Esophagus squamous epithelium (tissue), 5 donors: ENCODE data around the gene CAPZB. TPM values are rescaled to one million over a fixed set of nuclear protein-coding genes. Genes with fewer than 3 reads are reported as not detected.
A peak's percentile ranks its signal among the peaks of the same experiment; 100 is the strongest.

Experiments used
- DNase-seq: peaks from one replicate; lab custom pipeline; 2025; lab: John Stamatoyannopoulos, UW
- H3K27ac ChIP-seq, 4 donors: fragments of 200-600 bp; sonication (generic); one replicate each; pipeline ENCODE4 v1.5.1; 2016 to 2019; ENCODE audit warnings: mild to moderate bottlenecking in 1 of 4
- H3K27me3 ChIP-seq, 4 donors: fragments of 200-600 bp; sonication (generic); 1 replicate in 3 of 4; 2 replicates in 1 of 4; pipeline versions ENCODE4 v1.5.1 to v1.6.0; 2017 to 2021; ENCODE audit warnings: antibody characterized with exemption in 1 of 4
- H3K36me3 ChIP-seq, 3 donors: fragments of 200-600 bp; sonication (generic); one replicate each; pipeline ENCODE4 v1.5.1; 2016 to 2019
- H3K4me1 ChIP-seq, 3 donors: fragments of 200-600 bp; sonication (generic); one replicate each; pipeline ENCODE4 v1.5.1; 2017 to 2019
- H3K4me3 ChIP-seq, 4 donors: fragments of 200-600 bp; sonication (generic); 1 replicate in 3 of 4; 2 replicates in 1 of 4; pipeline ENCODE4 v1.5.1; 2016 to 2019; ENCODE audit warnings: mild to moderate bottlenecking in 2 of 4, moderate library complexity in 1 of 4
- H3K9me3 ChIP-seq, 3 donors: fragments of 200-600 bp; sonication (generic); one replicate each; pipeline ENCODE4 v1.5.1; 2016 to 2019
- CTCF ChIP-seq, 6 experiments: fragments of 450-650 bp in 4 of 6; fragments of 200-600 bp in 2 of 6; sonication (generic) in 2 of 6; IDR thresholded peaks; one replicate each; pipeline ENCODE4 v1.5.1; 2016 to 2019; ENCODE audit warnings: antibody characterized with exemption in 6 of 6, mild to moderate bottlenecking in 4 of 6, moderate library complexity in 4 of 6
- POLR2A ChIP-seq, 4 donors: fragments of 450-650 bp; IDR thresholded peaks; one replicate each; pipeline ENCODE4 v1.6.1; 2017; ENCODE audit warnings: antibody characterized with exemption in 4 of 4, mild to moderate bottlenecking in 4 of 4, moderate library complexity in 3 of 4
- WGBS, 2 donors: methylation state at CpG; one replicate each; pipeline ENCODE4 v1.1.5; 2018; 5-methylcytosine and 5-hydroxymethylcytosine counted together
- intact Hi-C: fragments of 100-400 bp; cut with DNase I; formaldehyde crosslinking; loops from one replicate; pipeline ENCODE4 v1.15.0; 2022
- total RNA-seq, 4 donors: library from RNA; depleted of rRNA; stranded (reverse); fragments of >200 nt; gene quantifications; one replicate each; pipeline ENCODE4 v1.1.0, GENCODE V29; 2016
- donor health status: DM: yes; HTN: yes; CAD: no.

CAPZB gene
- total RNA-seq, 4 donors from 2014 or later: 89.4 to 146 (median 126) TPM

DNA sequence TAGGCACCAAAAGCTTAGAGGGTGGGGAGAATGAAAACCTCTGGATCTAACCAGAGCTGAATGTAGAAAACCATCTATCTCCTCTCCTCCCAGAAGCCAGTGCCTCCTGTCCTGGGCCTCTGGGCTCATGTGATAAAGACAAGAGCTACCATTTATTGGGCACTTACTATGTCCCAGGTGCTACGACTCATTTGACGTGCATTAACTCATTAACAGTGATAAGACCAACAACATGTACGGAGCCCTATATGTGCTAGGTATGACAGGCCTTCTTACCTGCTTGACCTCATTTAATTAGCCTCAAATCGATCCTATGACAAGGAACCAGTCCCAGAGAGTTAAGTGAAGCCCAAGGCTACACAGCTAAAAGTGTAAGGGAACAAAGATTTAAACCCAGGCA is 19.7 kb downstream of the CAPZB start:
- intact Hi-C loops: no loop called here
- WGBS, 2 donors: 77 to 81% methylated on average over 4 of the region's 4 CpGs

DNA sequence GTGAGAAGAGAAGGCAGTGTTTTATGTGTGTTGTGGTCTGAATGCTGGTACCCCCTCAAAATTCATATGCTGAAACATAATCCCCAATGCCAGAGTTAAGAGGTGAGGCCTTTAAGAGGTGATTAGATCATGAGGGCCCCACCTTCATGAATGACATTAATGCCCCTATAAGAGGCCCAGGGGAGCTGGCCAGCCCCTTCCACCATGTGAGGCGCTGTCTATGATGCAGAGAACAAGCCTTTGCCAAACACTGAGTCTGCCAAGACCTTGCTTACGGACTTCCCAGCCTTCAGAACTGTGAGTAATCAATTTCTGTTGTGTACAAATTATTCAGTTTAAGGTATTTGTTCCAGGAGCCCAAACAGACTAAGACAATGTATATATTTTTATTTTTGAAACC is 20.2 kb downstream of the CAPZB start:
- no peaks in the 10 kb centered on the region for H3K9me3 ChIP-seq
- H3K27me3 ChIP-seq: no peaks in the 10 kb centered on the region
- H3K27ac ChIP-seq: peak overlapping the region; percentile 32 to 92 (median 85)
- no peak overlapping the region for H3K4me3 ChIP-seq
- H3K4me1 ChIP-seq: peaks cover 46 to 96% (median 72%) of the 10 kb centered on the region in 3 donors
- DNase-seq: no peak
- TF ChIP-seq CTCF (IDR thresholded peaks at IDR 0.05): no peak
- TF ChIP-seq POLR2A (IDR thresholded peaks at IDR 0.05): no peak
- H3K36me3 ChIP-seq: peaks cover 0 to 15% (median 0%) of the 10 kb centered on the region in 3 donors
- WGBS, 2 donors: 32 to 55% methylated on average over 2 of the region's 2 CpGs
- intact Hi-C loops: no loop called here

More for the DNA sequence above, 19.7 kb downstream of the CAPZB start:
- Histone ChIP-seq H3K4me3 (no peak overlapping the region), H3K4me1 (peaks cover 52 to 96% (median 73%) of the 10 kb centered on the region in 3 donors), H3K27me3 (no peaks in the 10 kb centered on the region), H3K27ac (peak overlapping the region; percentile 32 to 92 (median 85)), H3K36me3 (peaks cover 0 to 17% (median 0%) of the 10 kb centered on the region in 3 donors), H3K9me3 (no peaks in the 10 kb centered on the region)
- DNase-seq: no peak
- TF ChIP-seq POLR2A (IDR thresholded peaks at IDR 0.05): no peak
- TF ChIP-seq CTCF (IDR thresholded peaks at IDR 0.05): no peak

GRCh38 chr1:19464696-19465095 is 20.6 kb downstream of the CAPZB start:
- H3K4me1 ChIP-seq: peaks cover 44 to 96% (median 70%) of the 10 kb centered on the region in 3 donors
- H3K27ac ChIP-seq: peak overlapping the region; percentile 32 to 92 (median 85)

DNA sequence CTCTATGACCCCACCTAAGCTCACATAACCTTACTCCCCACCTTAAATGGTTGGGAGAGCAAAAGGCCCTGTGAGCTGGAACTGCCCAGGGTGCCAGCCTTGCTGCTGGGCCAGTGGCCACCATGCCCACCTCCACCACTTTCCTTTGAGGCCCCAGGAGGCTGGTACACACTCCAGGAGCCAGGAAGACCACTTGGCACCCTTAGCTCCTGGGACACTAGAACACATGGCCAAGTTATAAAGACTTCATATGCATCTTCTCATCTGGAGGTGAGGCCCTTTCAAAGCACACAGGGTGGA is 21.9 kb downstream of the CAPZB start:
- Histone ChIP-seq H3K27me3 (no peaks in the 10 kb centered on the region), H3K4me1 (peaks cover 44 to 96% (median 70%) of the 10 kb centered on the region in 3 donors), H3K4me3 (no peak overlapping the region), H3K27ac (peak overlapping the region in 3 of 4 donors; percentile 59 to 74 (median 60)), H3K36me3 (peaks cover 0 to 15% (median 0%) of the 10 kb centered on the region in 3 donors), H3K9me3 (no peaks in the 10 kb centered on the region)
- TF ChIP-seq CTCF (IDR thresholded peaks at IDR 0.05) (no peak), POLR2A (IDR thresholded peaks at IDR 0.05) (no peak)
- DNase-seq: no peak
- intact Hi-C loops: no loop called here

More at GRCh38 chr1:19464696-19465095, 20.6 kb downstream of the CAPZB start:
- TF ChIP-seq POLR2A (IDR thresholded peaks at IDR 0.05): no peak
- TF ChIP-seq CTCF (IDR thresholded peaks at IDR 0.05): no peak
- H3K27me3 ChIP-seq: no peaks in the 10 kb centered on the region
- WGBS, 2 donors: 75 to 78% methylated on average over 4 of the region's 4 CpGs
- intact Hi-C loops: no loop called here
- H3K4me3 ChIP-seq: no peak overlapping the region
- DNase-seq: no peak
- H3K36me3 ChIP-seq: peaks cover 0 to 15% (median 0%) of the 10 kb centered on the region in 3 donors
- H3K9me3 ChIP-seq: no peaks in the 10 kb centered on the region

DNA sequence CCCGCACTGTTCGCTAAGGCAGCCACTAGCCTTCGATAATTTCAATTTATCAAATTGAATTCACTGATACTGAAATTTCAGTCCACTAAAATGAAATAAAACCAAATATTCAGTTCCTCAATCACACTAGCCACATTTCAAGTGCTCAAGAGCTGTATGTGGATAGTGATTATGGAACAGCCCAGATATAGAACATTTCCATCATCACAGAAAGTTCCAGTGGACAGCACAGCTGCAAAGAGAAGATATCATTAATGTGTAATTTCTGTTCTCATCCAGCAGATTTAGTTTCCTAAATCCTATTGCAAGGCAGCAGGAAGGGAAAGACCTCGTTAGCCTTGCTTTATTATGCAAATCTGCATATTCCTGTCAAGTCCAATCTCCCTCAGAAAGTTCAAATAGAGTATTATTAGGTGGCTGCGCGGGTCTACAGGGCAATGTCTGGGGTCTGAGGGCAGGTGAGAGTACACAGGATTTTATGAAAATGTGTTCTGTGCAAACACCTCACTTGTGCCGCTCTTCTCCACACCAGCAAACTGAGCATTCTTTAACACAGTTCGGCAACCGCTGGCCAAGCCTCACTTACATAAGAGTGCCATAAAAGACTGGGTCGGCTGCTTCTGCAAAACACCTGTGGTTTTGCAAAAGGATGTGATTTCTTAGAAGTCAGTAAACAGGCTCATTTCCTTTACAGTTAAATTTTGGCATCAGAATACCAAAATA is 22.4 kb downstream of the CAPZB start:
- intact Hi-C loops: no loop called here
- Histone ChIP-seq H3K27ac (peak overlapping the region in 3 of 4 donors; percentile 59 to 74 (median 60)), H3K4me1 (peaks cover 41 to 96% (median 69%) of the 10 kb centered on the region in 3 donors), H3K27me3 (no peaks in the 10 kb centered on the region), H3K4me3 (no peak overlapping the region), H3K9me3 (no peaks in the 10 kb centered on the region), H3K36me3 (peaks cover 0 to 15% (median 0%) of the 10 kb centered on the region in 3 donors)
- TF ChIP-seq CTCF (IDR thresholded peaks at IDR 0.05) (no peak), POLR2A (IDR thresholded peaks at IDR 0.05) (no peak)
- DNase-seq: no peak
- 39 to 48% methylated on average over 9 to 10 of the region's 10 CpGs for WGBS, 2 donors
